A673 (cell line): Measurements from ENCODE around the gene DDC. TPM values are rescaled to one million over a fixed set of nuclear protein-coding genes. Genes with fewer than 3 reads are reported as not detected.

ENCODE experiments used
- BruUV-seq: library from RNA; stranded (reverse); fragments of 400-500 nt; replicated peaks from 2 replicates; lab custom pipeline; 2021; lab: Mats Ljungman, UMichigan
- CTCF ChIA-PET: fragments of 300-600 bp; sonication (Branson Sonifier 250); formaldehyde crosslinking; loops from one replicate; lab custom pipeline; 2022; ENCODE audit warnings: antibody characterized with exemption; lab: Charles Lee
- POLR2A ChIA-PET: fragments of 300-600 bp; sonication (Branson Sonifier 250); formaldehyde crosslinking; loops from one replicate; lab custom pipeline; 2022; ENCODE audit warnings: antibody characterized with exemption; ENCODE audit not compliant: low non-redundant PET; lab: Charles Lee
- DNase-seq: peaks from one replicate; pipeline ENCODE4 v3.0.0-alpha.2; 2015; ENCODE audit warnings: low spot score
- H3K27ac ChIP-seq: fragments of 200-600 bp; sonication (generic); 2 replicates; pipeline ENCODE4 v1.5.1; 2016; ENCODE audit warnings: mixed run types, low read depth, mild to moderate bottlenecking, mixed read lengths, antibody characterized with exemption, low read length; ENCODE audit not compliant: poor library complexity, severe bottlenecking
- H3K27me3 ChIP-seq: fragments of 200-600 bp; sonication (generic); replicated peaks from 2 replicates; pipeline ENCODE4 v1.6.1; 2017; ENCODE audit warnings: mixed run types, low read depth, mild to moderate bottlenecking, mixed read lengths, antibody characterized with exemption, low read length; ENCODE audit not compliant: insufficient read depth, poor library complexity
- H3K36me3 ChIP-seq: fragments of 200-600 bp; sonication (generic); 2 replicates; pipeline ENCODE4 v1.6.1; 2016; ENCODE audit warnings: mixed run types, mild to moderate bottlenecking, mixed read lengths, antibody characterized with exemption, low read length; ENCODE audit not compliant: insufficient read depth, poor library complexity, severe bottlenecking
- H3K4me1 ChIP-seq: fragments of 200-600 bp; sonication (generic); 2 replicates; pipeline ENCODE4 v1.6.1; 2017; ENCODE audit warnings: mixed run types, mild to moderate bottlenecking, mixed read lengths, antibody characterized with exemption, low read length; ENCODE audit not compliant: insufficient read depth, poor library complexity, severe bottlenecking
- H3K4me3 ChIP-seq: fragments of 200-600 bp; sonication (generic); 2 replicates; pipeline ENCODE4 v1.5.1; 2016; ENCODE audit warnings: low read depth, mixed run types, mild to moderate bottlenecking, mixed read lengths, low read length; ENCODE audit not compliant: poor library complexity, severe bottlenecking
- H3K9me3 ChIP-seq: fragments of 200-600 bp; sonication (generic); 2 replicates; pipeline ENCODE4 v1.6.1; 2016; ENCODE audit warnings: mixed run types, low read depth, mild to moderate bottlenecking, mixed read lengths, antibody characterized with exemption, low read length; ENCODE audit not compliant: poor library complexity, severe bottlenecking
- CTCF ChIP-seq: fragments of 300-800, 200-600 bp; sonication (generic); conservative IDR thresholded peaks from 2 replicates; pipeline ENCODE4 v1.5.1; 2017; ENCODE audit warnings: low read depth, mild to moderate bottlenecking, antibody characterized with exemption, low read length, moderate library complexity, mixed read lengths
- EZH2 ChIP-seq: fragments of 200-600 bp; sonication (generic); IDR thresholded peaks from 2 replicates; pipeline ENCODE4 v1.6.1; 2017; ENCODE audit warnings: borderline replicate concordance, low read depth, mild to moderate bottlenecking, mixed read lengths, antibody characterized with exemption, low read length; ENCODE audit not compliant: poor library complexity, severe bottlenecking
- intact Hi-C: fragments of 100-400 bp; cut with micrococcal nuclease; formaldehyde crosslinking; loops from one replicate; pipeline ENCODE4 v1.10.0; 2022; ENCODE audit not compliant: unreplicated experiment
- total RNA-seq: library from RNA; stranded (reverse); gene quantifications from 2 replicates; pipeline ENCODE4 v1.2.3, GENCODE V29; 2021

The DDC gene
- total RNA-seq, 1 experiment from 2014 or later = not detected

- Histone ChIP-seq H3K27ac (no peak overlapping the region), H3K36me3 (no peaks in the 10 kb centered on the region), H3K4me3 (no peak overlapping the region), H3K4me1 (no peaks in the 10 kb centered on the region), H3K9me3 (no peaks in the 10 kb centered on the region), H3K27me3 (peaks cover 17% of the 10 kb centered on the region)
- no TSS peak for BruUV-seq
- ChIA-PET CTCF (no interaction called here), POLR2A (no interaction called here)
- intact Hi-C loops = no loop called here
- DNase-seq = no peak
- TF ChIP-seq CTCF (no peak), EZH2 (no peak)
Observed at GRCh38 chr7:50456371-50457123, 108.7 kb downstream of the DDC start.

- intact Hi-C loops = no loop called here
- Histone ChIP-seq H3K27me3 (peaks cover 17% of the 10 kb centered on the region), H3K4me1 (no peaks in the 10 kb centered on the region), H3K4me3 (no peak overlapping the region), H3K9me3 (no peaks in the 10 kb centered on the region), H3K36me3 (no peaks in the 10 kb centered on the region), H3K27ac (no peak overlapping the region)
- BruUV-seq = no TSS peak
- no peak for TF ChIP-seq EZH2
- no peak for TF ChIP-seq CTCF
- ChIA-PET POLR2A (no interaction called here), CTCF (no interaction called here)
- DNase-seq = no peak
Observed at GRCh38 chr7:50455658-50456057, 109.5 kb downstream of the DDC start.

DNA sequence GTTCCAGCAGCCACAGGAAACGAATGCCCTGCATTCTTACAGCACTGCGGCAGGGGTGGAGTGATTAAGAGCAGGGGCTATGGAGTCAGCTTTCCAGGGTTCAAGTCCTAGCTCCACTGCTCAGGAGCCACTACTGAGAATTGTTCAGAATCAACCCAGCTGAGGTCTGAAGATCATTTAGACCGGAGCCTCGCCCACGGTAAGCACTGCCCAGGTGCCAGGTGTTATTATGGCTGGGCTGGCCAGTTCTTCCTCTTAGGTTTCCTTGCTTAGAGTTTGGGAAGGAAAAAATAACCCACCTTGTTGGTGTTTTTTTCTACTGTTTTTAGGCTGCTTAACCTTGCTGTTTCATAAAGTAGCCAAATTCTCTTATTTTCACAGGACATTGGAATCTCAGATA lies 110.2 kb downstream of the DDC start:
- intact Hi-C loops = no loop called here
- Histone ChIP-seq H3K4me1 (no peaks in the 10 kb centered on the region), H3K27ac (no peak overlapping the region), H3K9me3 (no peaks in the 10 kb centered on the region), H3K27me3 (peaks cover 17% of the 10 kb centered on the region), H3K4me3 (no peak overlapping the region), H3K36me3 (no peaks in the 10 kb centered on the region)
- no peak for TF ChIP-seq CTCF
- no peak for TF ChIP-seq EZH2
- no TSS peak for BruUV-seq
- DNase-seq = no peak
- ChIA-PET CTCF (no interaction called here), POLR2A (no interaction called here)
